HG03565 (cell line): ENCODE results near the gene EML5.

Experiments used
- ATAC-seq: cut with Tn5 transposase; IDR thresholded peaks from one replicate; pipeline ENCODE4 v1.9.1; 2021; ENCODE audit warnings: mild to moderate bottlenecking, moderate library complexity; ENCODE audit not compliant: unreplicated experiment

The EML5 gene

DNA sequence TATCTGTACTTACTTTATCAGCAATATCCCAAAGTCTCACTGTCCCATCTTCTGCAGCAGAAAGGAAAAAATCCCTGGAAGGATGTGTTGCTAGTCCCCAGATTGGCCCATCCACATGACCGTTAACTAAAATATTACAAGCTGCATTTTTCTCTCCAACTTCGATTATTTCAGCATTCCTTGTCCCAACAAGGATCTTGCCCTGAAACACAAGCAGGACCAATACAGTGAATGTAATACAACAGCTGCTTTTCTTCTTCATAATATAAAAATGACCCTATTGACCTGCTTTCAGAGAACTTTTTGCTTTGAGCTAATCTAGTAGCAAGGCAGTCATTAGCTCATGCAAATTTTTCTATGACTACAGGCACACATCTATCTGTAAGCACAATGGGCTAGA, 171.7 kb downstream of the EML5 start:
- ATAC-seq, result no peak

DNA sequence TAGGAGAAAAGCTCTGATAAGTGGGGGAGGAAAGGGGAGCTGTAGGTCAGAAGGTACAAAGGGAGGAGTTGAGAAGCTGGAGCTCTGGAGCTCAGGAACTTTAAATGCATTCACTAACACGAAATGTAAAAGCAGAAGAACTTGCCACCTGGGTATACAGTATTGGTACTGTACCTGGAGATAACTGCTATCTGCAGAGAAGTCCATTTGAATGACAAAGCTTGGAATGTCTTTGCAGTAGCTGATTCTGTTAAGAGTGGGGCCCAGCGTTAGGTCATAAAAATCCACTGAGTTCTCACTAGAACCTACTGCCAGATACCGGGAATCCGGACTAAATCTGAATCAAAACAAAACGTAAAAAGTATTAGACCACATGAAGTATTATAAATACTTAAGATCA, 174.3 kb downstream of the EML5 start:
- ATAC-seq, result no peak

DNA sequence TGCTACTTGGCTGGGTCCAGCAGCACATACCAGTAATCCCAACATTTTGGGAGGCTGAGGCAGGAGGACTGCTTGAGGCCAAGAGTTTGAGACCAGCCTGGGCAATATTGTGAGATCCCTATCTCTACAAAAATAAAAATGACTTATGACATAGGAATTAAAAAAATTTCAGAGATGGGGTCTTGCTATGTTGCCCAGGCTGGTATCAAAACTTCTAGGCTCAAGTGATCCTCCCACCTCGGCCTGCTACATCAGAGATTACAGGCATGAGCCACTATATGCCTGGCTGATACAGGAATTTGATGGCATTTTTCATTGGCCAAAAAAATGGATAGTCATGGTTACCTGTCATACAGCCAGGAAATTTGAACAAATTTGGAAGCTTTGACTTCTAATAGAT, 175.3 kb downstream of the EML5 start:
- ATAC-seq, result no peak

DNA sequence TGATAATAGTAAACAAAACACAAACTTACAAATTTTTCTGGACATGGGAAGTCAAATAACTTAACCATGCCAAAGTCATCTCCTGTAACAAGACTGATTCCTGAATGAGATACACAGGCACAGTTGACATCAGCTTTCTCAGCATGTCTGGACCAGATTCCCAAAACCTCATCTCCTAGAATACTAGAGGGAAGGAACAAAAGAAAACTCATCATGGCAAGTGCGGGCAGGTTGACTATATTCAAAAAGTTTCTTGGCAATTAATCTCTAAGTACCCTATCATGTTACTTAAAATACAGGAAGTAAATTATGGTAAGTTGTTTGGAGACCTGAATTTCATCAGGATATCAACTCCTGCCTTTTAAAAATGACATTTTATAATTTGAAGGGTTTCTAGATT, 176.1 kb downstream of the EML5 start:
- ATAC-seq, result no peak

DNA sequence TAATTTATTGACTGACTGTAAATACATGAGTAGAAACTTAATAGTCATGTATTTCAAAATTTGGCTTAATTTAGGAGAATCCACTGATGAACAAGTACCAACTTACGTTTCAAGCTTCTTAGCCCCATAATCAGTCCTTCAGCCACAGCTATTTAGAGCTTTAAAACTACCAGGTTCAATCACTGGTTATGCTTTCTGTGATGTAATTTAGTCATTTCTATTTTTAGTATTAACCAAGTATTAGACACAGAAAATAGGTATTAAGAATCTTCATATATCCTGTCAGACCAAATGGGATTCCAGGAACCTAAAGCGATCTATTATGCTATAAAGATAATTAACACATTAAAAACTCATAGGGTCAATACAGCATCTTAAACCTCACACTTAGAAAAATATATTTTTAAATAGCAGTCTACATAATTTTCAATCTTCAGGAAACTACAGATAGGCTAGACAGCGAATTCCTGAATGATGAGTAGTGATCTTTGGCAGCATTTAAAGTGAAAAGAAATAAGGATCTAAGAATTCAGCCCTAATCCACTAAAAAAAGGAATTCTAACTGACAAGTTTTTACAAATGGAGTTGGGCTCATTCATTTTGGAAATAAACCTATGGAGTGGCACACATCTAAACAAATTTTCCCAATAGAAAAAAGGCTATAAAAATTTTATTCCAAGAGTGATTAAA, 178.4 kb downstream of the EML5 start:
- peak; percentile 46 for ATAC-seq

DNA sequence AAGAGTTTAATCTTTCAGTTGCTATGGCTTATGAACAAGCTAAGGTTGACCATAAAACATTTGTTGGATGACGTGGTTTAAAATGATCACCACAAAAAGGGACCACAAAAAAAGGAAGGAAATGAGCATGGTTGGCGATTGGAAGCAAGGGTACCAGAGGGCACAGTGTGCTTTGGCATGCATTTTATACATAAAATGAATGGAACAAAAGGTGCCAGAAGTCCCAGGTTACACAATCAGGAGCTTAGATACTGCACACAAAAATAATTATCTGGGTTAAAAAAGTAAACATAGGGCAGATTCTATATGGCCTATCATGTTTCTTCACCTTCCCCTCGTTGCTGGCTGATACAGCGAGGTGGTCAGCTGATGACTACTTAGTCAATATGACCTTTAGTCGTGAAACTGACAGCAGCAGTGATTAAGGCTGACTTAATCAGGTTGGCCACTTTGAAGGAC, 179.2 kb downstream of the EML5 start:
- peak; percentile 37 for ATAC-seq

DNA sequence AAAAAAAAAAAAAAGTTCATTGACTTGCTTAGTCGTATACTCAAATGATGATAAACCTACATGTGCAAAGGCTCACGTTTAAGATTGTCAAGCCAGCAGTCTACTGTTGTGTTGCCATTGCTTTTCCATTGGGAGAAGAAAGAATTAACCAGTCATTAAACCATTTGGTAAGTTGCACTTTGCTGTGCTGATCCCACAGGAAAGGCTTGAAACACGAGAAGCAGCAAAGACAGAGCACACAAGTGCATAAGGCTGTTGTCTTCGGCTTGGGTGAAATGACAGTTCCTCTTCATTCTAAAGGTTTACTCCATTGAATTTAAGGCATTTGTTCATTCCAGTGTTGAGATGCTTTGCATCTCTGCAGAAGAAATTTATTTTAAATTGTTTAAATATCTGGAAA, 179.8 kb downstream of the EML5 start:
- ATAC-seq, result no peak

DNA sequence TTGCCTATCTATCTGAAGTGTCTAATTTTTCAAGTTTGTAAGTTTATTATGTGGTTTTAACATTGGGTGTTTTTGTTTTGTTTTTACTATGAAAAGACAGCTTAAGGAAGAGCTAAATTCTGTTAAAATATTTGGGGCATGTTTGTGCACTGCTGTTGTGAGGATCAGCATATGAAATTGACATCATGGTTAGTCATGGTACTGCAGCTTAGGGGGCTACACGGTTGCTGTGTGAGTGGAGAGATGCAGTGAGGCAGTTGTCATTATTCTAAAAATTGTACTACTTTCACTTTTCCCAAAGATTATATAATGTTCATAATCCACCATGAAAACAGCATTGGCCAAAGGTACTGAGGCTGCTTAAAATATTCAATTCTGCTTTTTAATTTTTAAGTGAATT, 180.9 kb downstream of the EML5 start:
- ATAC-seq, result no peak

DNA sequence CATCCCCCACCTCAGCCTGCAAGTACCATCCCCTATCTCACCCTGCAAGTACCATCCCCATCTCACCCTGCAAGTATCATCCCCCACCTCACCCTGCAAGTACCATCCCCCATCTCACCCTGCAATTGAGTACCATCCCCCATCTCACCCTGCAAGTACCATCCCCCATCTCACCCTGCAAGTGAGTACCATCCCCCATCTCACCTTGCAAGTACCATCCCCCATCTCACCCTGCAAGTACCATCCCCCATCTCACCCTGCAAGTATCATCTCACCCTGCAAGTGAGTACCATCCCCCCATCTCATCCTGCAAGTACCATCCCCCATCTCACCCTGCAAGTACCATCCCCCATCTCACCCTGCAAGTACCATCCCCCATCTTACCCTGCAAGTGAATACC, 184.9 kb downstream of the EML5 start:
- ATAC-seq, result no peak

DNA sequence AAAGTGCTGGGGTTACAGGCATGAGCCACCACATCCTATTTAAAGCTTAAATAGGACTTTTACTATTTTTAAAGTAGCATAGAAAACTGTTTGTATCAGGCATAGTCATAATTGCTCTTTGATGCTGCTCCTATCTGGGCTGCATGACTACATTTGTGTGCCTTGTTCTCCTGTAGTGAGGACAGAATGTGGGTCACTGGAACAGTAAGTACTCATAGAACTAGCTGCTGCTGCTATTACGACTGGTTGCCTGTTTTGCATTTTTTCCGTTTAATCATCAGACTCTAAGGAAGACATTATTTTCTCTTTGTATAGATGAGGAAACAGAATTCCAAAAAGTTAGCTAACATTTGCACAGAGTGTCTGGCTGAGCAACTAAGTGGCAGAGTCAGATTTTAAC, 187.2 kb downstream of the EML5 start:
- ATAC-seq, result no peak

DNA sequence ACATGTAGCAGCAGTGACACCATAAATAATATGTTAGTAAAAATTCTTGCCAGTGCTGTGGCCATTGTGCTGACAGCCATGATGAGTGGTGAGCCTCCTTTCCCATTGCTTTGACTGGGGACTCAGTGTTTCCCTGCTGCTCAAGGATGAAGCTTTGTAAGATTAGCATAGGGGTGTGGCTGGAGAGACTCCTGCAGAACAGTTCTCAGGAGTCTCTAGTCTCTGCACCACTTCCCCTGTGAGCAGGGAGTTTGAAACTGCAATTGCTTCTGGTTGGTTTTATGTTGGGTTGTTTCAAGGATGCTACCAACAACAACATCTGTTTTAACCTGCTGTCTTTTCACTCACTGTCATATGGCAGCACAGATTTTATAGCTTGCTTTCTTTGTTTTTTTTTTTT, 188.5 kb downstream of the EML5 start:
- ATAC-seq, result no peak

DNA sequence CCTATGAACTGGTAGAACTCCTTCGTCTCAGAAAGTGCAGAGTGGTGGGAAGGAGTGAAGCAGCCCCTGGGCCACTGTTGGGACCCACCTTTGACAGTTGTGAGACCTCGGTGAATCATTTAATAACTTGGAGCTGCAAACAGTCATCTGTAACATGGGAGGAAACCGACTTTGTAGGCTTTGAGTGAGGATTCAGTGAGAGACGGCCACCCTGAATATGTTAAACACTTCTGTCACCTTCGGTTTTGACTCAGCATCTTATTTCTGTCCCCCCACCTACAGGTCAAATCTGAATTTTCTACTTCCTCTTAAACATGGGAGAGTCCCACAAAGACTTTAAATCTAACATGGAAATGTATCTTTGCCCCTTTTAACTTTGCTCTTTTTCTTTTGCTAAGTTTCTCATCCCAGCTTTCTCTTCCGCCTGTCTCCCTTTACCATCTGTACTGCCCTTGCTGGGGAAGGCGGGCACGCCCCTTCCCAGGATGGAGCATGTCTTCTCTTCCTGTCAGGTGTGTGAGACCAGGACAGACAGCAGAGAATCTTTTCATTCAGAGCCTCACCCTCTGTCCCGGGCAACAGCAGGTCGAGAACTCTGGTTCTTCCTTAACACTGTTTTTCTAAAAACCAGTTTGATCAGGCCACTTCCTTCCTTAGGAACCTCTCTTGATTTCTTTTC, 192.9 kb downstream of the EML5 start:
- peak; percentile 92 for ATAC-seq

DNA sequence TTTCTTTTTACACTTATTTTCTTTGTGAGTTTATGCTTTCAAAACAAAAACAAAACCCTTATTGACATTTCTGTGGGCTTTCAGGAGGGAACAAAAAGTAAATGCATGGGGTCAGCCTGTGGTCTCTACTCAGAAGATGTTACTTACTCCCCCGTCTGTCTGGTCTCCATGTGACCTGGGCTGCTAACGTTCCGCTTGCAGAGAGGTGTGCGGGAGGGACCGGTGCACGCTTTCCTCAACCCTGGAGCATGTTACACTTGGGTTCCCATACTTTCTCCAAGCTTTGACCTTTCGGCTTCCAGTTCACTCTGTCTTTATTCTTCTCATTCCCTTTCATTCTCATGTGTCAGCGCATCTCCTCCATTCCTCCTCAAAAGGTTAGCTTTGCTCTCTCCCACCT, 193.4 kb downstream of the EML5 start:
- ATAC-seq, result peak; percentile 26

DNA sequence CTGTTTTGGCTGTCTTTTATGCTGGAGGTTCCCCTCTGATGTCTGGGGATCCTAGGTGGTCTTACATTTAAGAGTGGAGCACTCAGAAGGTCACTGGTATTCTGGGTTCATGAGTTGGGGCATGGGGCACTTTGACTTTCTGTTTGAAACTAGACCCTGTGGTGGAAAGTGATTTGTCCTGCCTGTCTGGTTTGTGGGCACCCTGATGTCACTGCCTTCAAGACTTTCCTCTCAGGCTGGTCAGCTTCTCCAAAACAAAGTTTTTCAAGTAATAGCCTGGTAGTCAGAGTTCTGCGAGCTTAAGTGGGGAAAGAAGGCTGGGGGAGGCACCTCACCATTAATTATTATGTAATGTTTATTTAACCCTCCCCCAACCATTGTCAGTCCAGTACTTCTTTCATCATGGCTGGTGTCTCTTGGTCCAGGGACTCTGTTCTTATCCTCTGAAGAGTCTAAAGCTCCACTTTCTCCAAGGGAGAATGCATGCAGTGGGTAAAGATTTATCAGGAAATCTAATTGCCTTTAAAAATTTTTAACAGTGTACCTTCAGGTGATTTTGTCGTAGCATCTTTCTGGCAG, 194.6 kb downstream of the EML5 start:
- no peak for ATAC-seq

DNA sequence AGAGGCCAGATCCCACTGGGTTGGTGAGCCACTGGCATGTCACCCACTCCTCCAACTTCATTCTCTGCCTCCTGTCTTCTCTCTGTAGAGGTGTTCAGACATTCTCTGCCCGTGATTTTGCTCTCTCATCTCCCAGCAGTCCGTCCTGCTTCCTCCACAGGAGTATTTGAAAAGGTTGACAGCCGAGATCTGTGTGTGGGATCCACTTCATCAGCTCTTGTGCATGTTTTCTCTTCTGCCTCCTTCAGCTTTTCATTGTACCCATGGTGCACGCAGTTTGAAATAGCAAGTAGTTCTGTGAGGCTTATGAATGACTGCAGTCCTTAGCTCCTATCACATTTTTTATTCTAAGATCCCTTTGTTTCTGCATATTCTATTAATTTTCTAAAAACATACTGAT, 195.2 kb downstream of the EML5 start:
- no peak for ATAC-seq

DNA sequence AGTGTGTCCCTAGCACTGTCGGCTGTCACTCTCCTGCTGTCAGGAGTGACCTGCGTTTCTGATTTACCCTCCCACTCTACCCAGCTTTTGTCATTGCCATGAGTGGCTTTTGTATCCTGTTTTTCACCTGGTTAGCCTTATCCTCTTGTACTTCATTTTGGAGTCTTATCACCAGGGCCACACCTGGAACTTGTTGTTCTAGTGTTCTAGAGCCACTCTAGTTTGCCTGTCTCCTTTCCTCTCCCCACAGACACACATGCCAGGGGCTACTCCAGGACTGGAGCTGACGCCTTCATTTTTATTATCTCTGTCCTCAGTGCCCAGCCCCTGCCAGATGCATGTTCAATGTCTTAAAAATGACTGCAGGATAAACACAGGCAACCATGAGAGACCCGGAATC, 195.7 kb downstream of the EML5 start:
- no peak for ATAC-seq

DNA sequence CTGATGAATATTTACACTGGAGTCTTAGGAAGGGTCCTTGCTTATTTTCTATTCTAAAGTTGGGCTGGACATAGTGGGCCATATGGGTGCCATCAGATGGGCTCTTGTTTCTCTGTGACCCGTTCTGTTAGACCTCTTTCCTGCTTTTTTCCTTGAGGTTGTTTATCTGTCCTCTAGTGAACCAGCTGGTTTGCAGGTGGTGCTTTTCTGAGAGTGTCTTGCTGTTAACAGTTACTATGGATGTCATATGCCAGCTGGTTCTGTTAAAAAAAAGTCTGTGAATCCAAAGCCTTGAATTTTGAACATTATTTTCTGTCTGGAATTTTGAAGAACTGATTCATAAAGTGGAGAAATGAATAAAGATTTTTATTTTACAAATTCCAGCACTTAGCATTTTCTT, 200.7 kb downstream of the EML5 start:
- ATAC-seq, result no peak

DNA sequence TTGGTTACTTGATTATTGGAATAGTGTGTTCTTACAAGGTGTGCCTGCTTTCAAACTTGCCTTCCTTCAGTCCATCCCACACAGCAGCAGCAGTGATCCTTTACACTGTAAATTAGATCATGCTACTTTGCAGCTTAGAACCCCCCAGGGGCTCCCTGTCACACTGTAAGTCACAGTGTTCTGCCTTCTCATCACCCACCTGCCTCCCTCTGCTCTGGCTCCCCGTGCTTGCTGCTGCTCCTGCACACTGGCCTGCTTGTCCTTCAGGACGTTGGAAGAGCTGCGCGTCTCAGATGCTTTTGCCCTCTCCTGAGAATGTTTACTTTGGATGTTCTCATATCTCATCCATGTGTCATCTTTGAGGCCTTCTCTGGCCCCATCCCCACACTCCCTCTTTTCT, 202.6 kb downstream of the EML5 start:
- ATAC-seq, result no peak

DNA sequence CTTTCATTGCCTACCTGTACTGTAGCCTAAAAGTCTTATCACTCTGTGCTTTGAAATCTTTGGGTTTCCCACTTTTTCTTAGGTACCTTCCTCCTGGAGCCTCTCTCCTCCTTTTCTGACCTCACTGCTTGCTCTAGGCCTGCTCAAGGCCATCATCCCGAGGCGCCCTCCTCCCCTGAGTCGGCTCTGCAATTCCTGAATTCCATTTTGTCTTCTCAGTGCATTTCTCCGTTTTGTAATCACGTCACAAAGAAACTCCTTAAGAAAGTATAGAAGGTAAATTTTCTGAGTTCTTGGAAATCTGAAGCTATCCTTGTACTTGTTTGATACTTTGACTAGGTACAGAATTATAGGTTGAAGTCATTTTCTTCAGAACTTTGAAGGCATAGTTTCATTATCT, 204.7 kb downstream of the EML5 start:
- ATAC-seq, result no peak

DNA sequence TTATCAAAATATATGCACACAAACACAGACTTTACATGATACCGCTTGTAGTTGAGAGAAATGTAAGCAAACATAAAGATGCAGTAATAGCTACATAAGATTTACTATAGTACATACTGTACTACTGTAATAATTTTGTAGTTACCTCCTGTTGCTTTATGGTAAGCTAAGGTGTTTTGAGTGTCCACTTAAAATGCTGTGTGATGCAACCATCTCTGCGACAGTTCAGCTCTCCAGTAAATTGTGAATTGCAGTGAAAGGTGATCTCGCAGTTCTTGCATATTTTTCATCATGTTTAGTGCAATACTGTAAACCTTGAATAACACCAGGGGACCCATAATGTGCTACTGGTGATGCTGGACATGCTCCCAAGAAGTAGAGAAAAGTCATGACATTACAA, 208.3 kb downstream of the EML5 start:
- ATAC-seq, result no peak

DNA sequence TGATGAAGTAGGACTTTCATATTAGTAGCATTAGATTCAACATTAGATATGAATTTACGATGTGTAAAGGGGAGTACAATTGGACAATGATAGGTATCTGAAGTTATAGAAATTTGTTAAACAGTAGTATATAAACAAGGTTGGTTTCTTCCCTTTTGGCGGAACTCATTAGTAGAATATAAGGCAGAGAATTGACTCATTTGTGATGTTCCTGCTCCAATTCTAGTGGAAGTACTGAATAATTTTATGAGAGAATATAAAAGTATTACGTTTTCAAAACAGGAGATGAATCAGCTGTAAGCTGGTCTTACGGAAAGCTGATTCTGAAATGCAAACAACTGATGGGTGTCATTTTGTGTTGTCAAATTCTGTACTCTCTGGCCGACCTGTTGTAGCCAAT, 216.5 kb downstream of the EML5 start:
- no peak for ATAC-seq

DNA sequence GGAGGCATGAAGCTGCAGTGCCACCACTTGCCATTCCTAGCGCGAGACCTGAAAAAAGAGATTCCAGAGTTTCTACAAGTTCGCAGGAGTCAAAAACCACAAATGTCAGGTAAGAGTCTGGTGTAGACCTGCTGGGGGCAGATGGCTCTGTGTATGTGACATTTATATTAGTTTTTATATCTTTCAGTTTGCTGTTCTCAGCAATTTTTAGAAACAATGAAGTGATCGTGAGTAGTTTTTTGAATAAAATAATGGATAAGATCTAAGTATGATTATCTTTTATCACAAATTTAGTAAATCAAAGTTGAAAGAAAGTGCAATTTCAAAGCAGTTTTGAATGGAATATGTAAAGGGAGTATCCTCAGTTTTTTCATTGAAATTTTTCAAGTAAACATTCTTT, 220.6 kb downstream of the EML5 start:
- ATAC-seq, result no peak
